NB4 (cell line): ENCODE measurements around the gene KRT14.

Experiments used
- CTCF ChIP-seq: IDR thresholded peaks from one replicate; pipeline ENCODE4 v1.5.1; 2012; ENCODE audit warnings: low read depth, low read length
- MAX ChIP-seq: IDR thresholded peaks from 2 replicates; pipeline ENCODE4 v1.6.1; 2011; ENCODE audit warnings: low read depth, low read length
- MYC ChIP-seq: IDR thresholded peaks from 2 replicates; pipeline ENCODE4 v1.6.1; 2011; ENCODE audit warnings: low read depth, low read length
- POLR2A ChIP-seq: IDR thresholded peaks from 2 replicates; pipeline ENCODE4 v1.6.1; 2011; ENCODE audit warnings: mild to moderate bottlenecking; ENCODE audit not compliant: insufficient read length; ENCODE audit errors: extremely low read depth

- TF ChIP-seq CTCF (no peak), POLR2A (no peak), MYC (no peak), MAX (no peak)
These were observed 7.7 kb upstream of the KRT14 start for GRCh38 chr17:41594363-41594915.
